B cell (primary cell): ENCODE measurements around the gene GRN. TPM values are rescaled to one million over a fixed set of nuclear protein-coding genes. Genes with fewer than 3 reads are reported as not detected.

ENCODE experiments used
- ATAC-seq: fragments of 200-7000 bp; cut with Tn5 transposase; one replicate; pipeline ENCODE4 v1.10.0; 2021; ENCODE audit warnings: low read depth, mild to moderate bottlenecking, moderate number of reproducible peaks, moderate library complexity
- CTCF ChIA-PET: fragments of 350-600 bp; sonication (Branson Sonifier 250); formaldehyde crosslinking; loops from one replicate; lab custom pipeline; 2021; ENCODE audit warnings: antibody characterized with exemption, inconsistent platforms; lab: Charles Lee
- POLR2A ChIA-PET: fragments of 350-600 bp; sonication (Branson Sonifier 250); formaldehyde crosslinking; loops from one replicate; lab custom pipeline; 2021; ENCODE audit warnings: antibody characterized with exemption; lab: Charles Lee
- DNase-seq: peaks from one replicate; pipeline ENCODE4 v3.0.0; 2013
- H2AFZ ChIP-seq: 2 replicates; pipeline ENCODE4 v1.6.1; 2012; ENCODE audit warnings: mild to moderate bottlenecking, low read depth, low read length; ENCODE audit not compliant: insufficient read depth, poor library complexity, severe bottlenecking
- H3K27ac ChIP-seq, 2 donors: 1 replicate in 1 of 2; 2 replicates in 1 of 2; pipeline ENCODE4 v1.5.1; 2012 to 2013; ENCODE audit warnings: low read length in 2 of 2, mild to moderate bottlenecking in 2 of 2, moderate library complexity in 1 of 2
- H3K27me3 ChIP-seq, 4 experiments: fragments of 200-600 bp in 1 of 4; sonication (generic) in 1 of 4; replicated peaks in 1 of 4; 1 replicate in 2 of 4; 2 replicates in 2 of 4; pipeline versions ENCODE4 v1.6.1 to v1.7.0; 2013 to 2016; ENCODE audit warnings: low read length in 3 of 4, mild to moderate bottlenecking in 2 of 4, mixed read lengths in 1 of 4, moderate library complexity in 1 of 4; ENCODE audit not compliant: insufficient read depth in 4 of 4, control insufficient read depth in 3 of 4; ENCODE audit errors: control extremely low read depth in 1 of 4
- H3K36me3 ChIP-seq, 2 experiments: replicated peaks in 1 of 2; 1 replicate in 1 of 2; 2 replicates in 1 of 2; pipeline versions ENCODE4 v1.6.1 to v1.7.1; 2013; ENCODE audit warnings: low read length in 1 of 2; ENCODE audit not compliant: insufficient read depth in 2 of 2, control insufficient read depth in 1 of 2; ENCODE audit errors: control extremely low read depth in 1 of 2, extremely low read depth in 1 of 2
- H3K4me1 ChIP-seq, 2 donors: fragments of 200-600 bp in 1 of 2; sonication (generic) in 1 of 2; 1 replicate in 1 of 2; 2 replicates in 1 of 2; pipeline versions ENCODE4 v1.5.1 to v1.6.1; 2013 to 2017; ENCODE audit warnings: low read length in 2 of 2; ENCODE audit not compliant: control insufficient read depth in 2 of 2, insufficient read depth in 2 of 2
- H3K4me2 ChIP-seq: replicated peaks from 2 replicates; pipeline ENCODE3; 2012; ENCODE audit warnings: mild to moderate bottlenecking, low read depth, low read length; ENCODE audit not compliant: poor library complexity, severe bottlenecking
- H3K4me3 ChIP-seq, 5 experiments: fragments of 200-600 bp in 1 of 5; sonication (generic) in 1 of 5; 1 replicate in 3 of 5; 2 replicates in 2 of 5; pipeline versions ENCODE4 v1.5.1 to v1.7.0; 2011 to 2016; ENCODE audit warnings: low read length in 4 of 5, mild to moderate bottlenecking in 4 of 5, low read depth in 2 of 5, control low read depth in 1 of 5, moderate library complexity in 1 of 5; ENCODE audit not compliant: insufficient read depth in 1 of 5; ENCODE audit errors: control extremely low read depth in 1 of 5, extremely low read depth in 1 of 5
- H3K79me2 ChIP-seq: fragments of 200-600 bp; sonication (generic); one replicate; pipeline ENCODE4 v1.6.0; 2016; ENCODE audit warnings: low read length; ENCODE audit not compliant: control insufficient read depth, insufficient read depth
- H3K9ac ChIP-seq: fragments of 200-600 bp; sonication (generic); 2 replicates; pipeline ENCODE4 v1.6.1; 2017; ENCODE audit warnings: mild to moderate bottlenecking, low read length, moderate library complexity
- H3K9me3 ChIP-seq, 3 donors: one replicate each; pipeline versions ENCODE4 v1.6.1 to v1.7.1; 2013; ENCODE audit warnings: low read length in 2 of 3; ENCODE audit not compliant: control insufficient read depth in 2 of 3, insufficient read depth in 1 of 3; ENCODE audit errors: control extremely low read depth in 1 of 3
- H4K20me1 ChIP-seq: 2 replicates; pipeline ENCODE4 v1.6.0; 2012; ENCODE audit warnings: mild to moderate bottlenecking, low read length; ENCODE audit not compliant: insufficient read depth, control insufficient read depth, poor library complexity, severe bottlenecking
- H3K27ac Mint-ChIP-seq: one replicate; pipeline ENCODE4 v1.8.0; 2021; ENCODE audit warnings: mixed read lengths
- H3K27me3 Mint-ChIP-seq: one replicate; pipeline ENCODE4 v1.8.0; 2021; ENCODE audit warnings: mixed read lengths
- H3K4me1 Mint-ChIP-seq: one replicate; pipeline ENCODE4 v1.8.0; 2021; ENCODE audit warnings: mixed read lengths
- H3K4me3 Mint-ChIP-seq: one replicate; pipeline ENCODE4 v1.8.0; 2021; ENCODE audit warnings: mixed read lengths
- H3K9me3 Mint-ChIP-seq: one replicate; pipeline ENCODE4 v1.8.0; 2022; ENCODE audit warnings: mixed read lengths; ENCODE audit not compliant: insufficient read depth
- EZH2 ChIP-seq: IDR thresholded peaks from 2 replicates; pipeline ENCODE4 v1.6.1; 2012; ENCODE audit warnings: borderline replicate concordance, low read depth, mild to moderate bottlenecking, moderate library complexity, low read length; ENCODE audit not compliant: insufficient read depth, poor library complexity, severe bottlenecking
- WGBS: methylation state at CpG from one replicate; pipeline ENCODE4 v1.1.5; 2013; ENCODE audit warnings: missing lambda C conversion rate; ENCODE audit not compliant: insufficient coverage; 5-methylcytosine and 5-hydroxymethylcytosine counted together
- intact Hi-C: fragments of 100-400 bp; cut with micrococcal nuclease; formaldehyde crosslinking; loops from one replicate; pipeline ENCODE4 v1.10.0; 2022
- polyA plus RNA-seq: library from polyadenylated mRNA; depleted of rRNA; stranded (reverse); fragments of >200 nt; gene quantifications from 2 replicates; pipeline ENCODE4 v1.2.3, GENCODE V29; 2012
- total RNA-seq, 2 donors: library from RNA; stranded (reverse); fragments of 120-200 nt in 1 of 2; gene quantifications; 1 replicate in 1 of 2; 2 replicates in 1 of 2; pipeline versions ENCODE4 v1.2.3 to v1.2.4, GENCODE V29; 2013 to 2022
- TF ChIP-seq, protein P1 (sequence below): fragments of 200-600 bp; IDR thresholded peaks from one replicate; pipeline ENCODE4 v1.8.0; 2022; ENCODE audit warnings: antibody characterized with exemption, mild to moderate bottlenecking

GRN gene
- total and polyA plus RNA-seq, 2 donors (not counting 1 experiment from before 2014, with no cell fraction given), result 187 to 226 TPM

DNA sequence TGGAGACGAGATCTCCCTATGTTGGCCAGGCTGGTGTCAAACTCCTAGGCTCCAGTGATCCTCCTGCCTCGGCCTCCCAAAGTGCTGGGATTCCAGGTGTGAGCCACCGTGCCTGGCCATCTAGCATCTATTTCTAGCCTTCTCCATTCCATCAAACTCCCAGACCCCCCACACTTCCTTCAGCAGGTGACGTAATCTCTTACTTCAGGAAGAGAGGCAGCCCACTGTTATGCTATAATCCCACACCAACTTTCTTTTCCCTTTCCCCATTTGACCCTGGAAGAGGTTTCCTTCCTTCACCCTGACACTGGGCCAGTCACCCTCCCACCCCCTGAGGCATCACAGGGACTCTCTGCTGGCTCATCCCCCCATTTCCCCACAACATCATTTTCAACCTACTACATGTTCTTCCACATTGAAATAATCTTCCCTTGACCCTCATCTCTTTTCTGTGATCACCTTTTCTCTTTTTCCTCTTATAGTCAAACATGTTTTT is 36.8 kb downstream of the GRN start:
- CTCF ChIA-PET, result no interaction called here
- H3K27ac Mint-ChIP-seq, result no peak overlapping the region
- no peak overlapping the region for H3K9ac ChIP-seq
- H3K4me1 Mint-ChIP-seq, result peaks cover 15% of the 10 kb centered on the region
- no peak overlapping the region for H2AFZ ChIP-seq
- POLR2A ChIA-PET, result no interaction called here
- H3K4me1 ChIP-seq, result peaks cover 17 to 19% of the 10 kb centered on the region in 2 donors
- no peak for TF ChIP-seq EZH2
- TF ChIP-seq, protein P1, sequence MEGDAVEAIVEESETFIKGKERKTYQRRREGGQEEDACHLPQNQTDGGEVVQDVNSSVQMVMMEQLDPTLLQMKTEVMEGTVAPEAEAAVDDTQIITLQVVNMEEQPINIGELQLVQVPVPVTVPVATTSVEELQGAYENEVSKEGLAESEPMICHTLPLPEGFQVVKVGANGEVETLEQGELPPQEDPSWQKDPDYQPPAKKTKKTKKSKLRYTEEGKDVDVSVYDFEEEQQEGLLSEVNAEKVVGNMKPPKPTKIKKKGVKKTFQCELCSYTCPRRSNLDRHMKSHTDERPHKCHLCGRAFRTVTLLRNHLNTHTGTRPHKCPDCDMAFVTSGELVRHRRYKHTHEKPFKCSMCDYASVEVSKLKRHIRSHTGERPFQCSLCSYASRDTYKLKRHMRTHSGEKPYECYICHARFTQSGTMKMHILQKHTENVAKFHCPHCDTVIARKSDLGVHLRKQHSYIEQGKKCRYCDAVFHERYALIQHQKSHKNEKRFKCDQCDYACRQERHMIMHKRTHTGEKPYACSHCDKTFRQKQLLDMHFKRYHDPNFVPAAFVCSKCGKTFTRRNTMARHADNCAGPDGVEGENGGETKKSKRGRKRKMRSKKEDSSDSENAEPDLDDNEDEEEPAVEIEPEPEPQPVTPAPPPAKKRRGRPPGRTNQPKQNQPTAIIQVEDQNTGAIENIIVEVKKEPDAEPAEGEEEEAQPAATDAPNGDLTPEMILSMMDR, result no peak
- WGBS, result 86% methylated on average over 4 of the region's 4 CpGs
- peaks cover 35% of the 10 kb centered on the region for H3K27me3 Mint-ChIP-seq
- no peak overlapping the region for H3K27ac ChIP-seq
- H3K4me2 ChIP-seq, result no peak overlapping the region
- H3K79me2 ChIP-seq, result no peaks in the 10 kb centered on the region
- ATAC-seq (no peak), DNase-seq (no peak)
- H3K36me3 ChIP-seq, result no peaks in the 10 kb centered on the region
- no peaks in the 10 kb centered on the region for H4K20me1 ChIP-seq
- intact Hi-C loops, result no loop called here
- H3K4me3 ChIP-seq, result no peak overlapping the region
- H3K4me3 Mint-ChIP-seq, result no peak overlapping the region
- peaks cover 0 to 13% (median 0%) of the 10 kb centered on the region in 3 donors for H3K9me3 ChIP-seq
- H3K9me3 Mint-ChIP-seq, result no peaks in the 10 kb centered on the region
- peaks cover 0 to 38% (median 11%) of the 10 kb centered on the region in 4 experiments for H3K27me3 ChIP-seq

DNA sequence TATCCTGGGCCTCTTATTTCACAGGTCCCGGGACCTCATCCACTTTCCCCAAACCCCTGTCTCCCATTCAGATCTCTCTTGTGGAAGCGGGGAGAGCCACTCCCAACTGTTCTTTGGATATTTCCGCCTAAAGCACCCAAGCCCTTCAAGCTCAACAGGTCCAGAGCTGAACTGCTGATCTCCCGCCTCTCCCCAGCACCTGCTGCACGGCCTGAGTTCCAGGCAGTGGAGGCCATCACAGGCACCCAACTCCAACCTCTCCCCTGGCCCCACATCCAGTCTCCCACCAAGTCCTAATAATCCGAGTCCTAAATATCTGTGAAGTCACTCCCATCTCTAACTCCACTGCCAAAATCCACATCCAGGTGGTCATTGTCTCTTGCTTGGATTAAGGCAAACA is 37.8 kb downstream of the GRN start:
- ATAC-seq (no peak), DNase-seq (no peak)
- H4K20me1 ChIP-seq, result no peaks in the 10 kb centered on the region
- Mint-ChIP-seq H3K9me3 (no peaks in the 10 kb centered on the region), H3K27me3 (peaks cover 35% of the 10 kb centered on the region), H3K4me1 (peaks cover 15% of the 10 kb centered on the region), H3K27ac (no peak overlapping the region), H3K4me3 (no peak overlapping the region)
- no peak overlapping the region for H3K4me2 ChIP-seq
- no peaks in the 10 kb centered on the region for H3K79me2 ChIP-seq
- peaks cover 0 to 42% (median 11%) of the 10 kb centered on the region in 4 experiments for H3K27me3 ChIP-seq
- TF ChIP-seq, protein P1, result no peak
- no peak for TF ChIP-seq EZH2
- no peak overlapping the region for H2AFZ ChIP-seq
- H3K9ac ChIP-seq, result no peak overlapping the region
- H3K36me3 ChIP-seq, result no peaks in the 10 kb centered on the region
- ChIA-PET CTCF (no interaction called here), POLR2A (no interaction called here)
- no peak overlapping the region for H3K4me3 ChIP-seq
- whole genome bisulfite sequencing, result 91% methylated on average over 6 of the region's 6 CpGs
- no peak overlapping the region for H3K27ac ChIP-seq
- H3K9me3 ChIP-seq, result peaks cover 0 to 13% (median 0%) of the 10 kb centered on the region in 3 donors
- intact Hi-C loops, result no loop called here
- H3K4me1 ChIP-seq, result peaks cover 17 to 19% of the 10 kb centered on the region in 2 donors
